GM12874 (cell line): ENCODE data around the gene SAPCD1.

Experiments
- CTCF ChIP-seq: IDR thresholded peaks from 2 replicates; pipeline ENCODE4 v1.5.1; 2011; ENCODE audit warnings: low read depth, mild to moderate bottlenecking, control low read depth, low read length, moderate library complexity; ENCODE audit not compliant: insufficient read depth

Gene SAPCD1

GRCh38 chr6:31749301-31750036 is 13.0 kb upstream of the SAPCD1 start:
- TF ChIP-seq CTCF = no peak

DNA sequence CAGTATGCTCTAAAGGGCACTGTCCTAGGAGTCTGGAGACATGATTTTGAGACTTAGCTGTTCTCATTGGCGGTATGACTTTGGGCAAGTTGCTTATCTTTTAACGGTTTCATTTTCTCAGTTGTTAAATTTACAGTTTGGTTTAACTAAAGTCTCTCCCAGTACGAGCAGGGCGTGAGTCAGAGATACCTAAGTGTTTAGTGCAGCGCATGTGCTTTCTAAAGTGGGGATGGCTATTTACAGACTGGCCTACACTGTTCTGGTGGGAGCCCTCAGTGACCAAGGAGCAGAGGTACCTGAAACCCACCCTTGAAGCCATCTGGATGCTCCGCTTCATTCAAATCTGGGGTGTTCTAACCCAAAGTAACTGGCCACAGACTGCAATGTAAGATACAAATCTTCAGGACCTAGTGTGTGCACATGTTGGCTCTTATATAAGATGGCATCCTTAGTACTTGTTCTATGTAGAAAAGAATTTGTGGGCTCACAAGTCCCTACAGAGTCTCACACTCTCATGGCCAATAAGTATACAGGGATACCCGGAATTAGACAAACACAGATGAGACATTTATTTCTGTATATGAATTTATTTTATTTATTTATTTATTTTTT is 11.9 kb upstream of the SAPCD1 start:
- no peak for TF ChIP-seq CTCF

GRCh38 chr6:31752739-31753319 is 9.6 kb upstream of the SAPCD1 start:
- TF ChIP-seq CTCF = no peak

DNA sequence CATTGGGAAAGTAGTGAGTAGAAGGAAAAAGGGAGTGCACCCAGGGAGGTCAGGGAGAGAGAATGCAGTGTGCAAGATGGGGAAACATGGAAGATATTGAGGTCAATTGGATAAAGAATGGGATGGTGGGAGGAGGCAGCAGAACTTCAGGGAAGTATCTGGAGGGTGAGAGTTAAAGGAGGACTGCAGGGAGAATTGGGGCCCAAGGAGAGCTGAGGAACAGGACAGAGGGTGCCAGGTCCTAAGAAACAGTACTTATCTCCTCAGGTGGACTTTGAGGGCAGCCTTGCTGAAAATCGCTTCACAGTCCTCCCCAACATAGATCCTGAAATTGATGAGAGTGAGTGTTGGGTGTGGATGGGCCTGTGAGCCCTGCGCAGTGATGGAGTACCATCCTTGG is 4.2 kb upstream of the SAPCD1 start:
- no peak for TF ChIP-seq CTCF

DNA sequence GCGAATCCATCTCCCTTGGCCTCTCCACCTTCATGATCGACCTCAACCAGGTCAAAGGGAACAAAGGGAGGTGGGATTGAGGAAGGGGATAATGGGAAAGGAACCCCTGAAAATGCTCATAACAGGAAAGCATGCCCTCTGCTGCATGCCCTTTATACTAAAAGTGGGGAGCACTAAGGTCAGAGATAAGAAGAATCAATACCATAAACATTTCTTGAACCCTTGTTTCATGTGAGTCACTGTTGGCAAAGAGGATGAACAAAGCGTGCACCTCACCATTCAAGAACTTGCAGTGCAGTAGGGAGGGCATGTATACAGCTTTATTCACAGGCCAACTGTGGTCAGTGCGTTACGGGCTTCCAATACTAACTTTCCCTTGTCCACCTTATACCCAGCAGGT is 1.7 kb upstream of the SAPCD1 start:
- TF ChIP-seq CTCF = no peak

DNA sequence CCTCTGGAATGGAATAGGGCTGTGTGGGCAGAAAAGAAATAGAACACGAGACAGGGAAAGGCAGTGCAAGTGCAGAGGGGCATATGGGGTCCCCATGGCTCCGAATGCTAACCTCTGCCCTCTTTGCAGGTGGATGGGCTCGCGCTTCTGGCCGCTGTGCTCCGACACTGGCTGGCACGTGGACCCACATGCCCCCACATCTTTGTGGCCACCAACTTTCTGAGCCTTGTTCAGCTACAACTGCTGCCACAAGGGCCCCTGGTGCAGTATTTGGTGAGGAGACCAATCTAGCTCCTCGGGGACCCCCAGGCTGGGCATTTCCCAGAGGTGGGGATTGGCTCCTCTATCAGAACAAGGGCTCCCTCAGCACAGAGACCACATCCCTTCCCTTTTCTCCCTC is 1.1 kb upstream of the SAPCD1 start:
- no peak for TF ChIP-seq CTCF

- TF ChIP-seq CTCF = no peak
Measured at GRCh38 chr6:31762878-31763618, 592 bp downstream of the SAPCD1 start.
